Measurements from ENCODE around the gene RNF180.

The RNF180 gene

GRCh38 chr5:64188776-64189175 is 23.1 kb downstream of the RNF180 start:
- Histone ChIP-seq H3K14ac (ENCODE audit: low read length in 2 of 2) (no peak overlapping the region), H3K27ac (ENCODE audit: low read length, poor library complexity, severe bottlenecking) (no peak overlapping the region), H2BK5ac (ENCODE audit: low read depth, low read length, poor library complexity, severe bottlenecking) (no peak overlapping the region), H2BK120ac (ENCODE audit: low read depth, low read length) (no peak overlapping the region), H4K8ac (ENCODE audit: low read length) (no peak overlapping the region), H3K4me3 (ENCODE audit: insufficient read depth in 1 of 2, low read depth in 1 of 2, low read length in 2 of 2) (no peak overlapping the region), H3K9ac (ENCODE audit: low read length) (no peak overlapping the region), H2AFZ (ENCODE audit: low read depth, low read length) (no peak overlapping the region), H2AK5ac (ENCODE audit: low read length, severe bottlenecking) (no peak overlapping the region), H2BK12ac (ENCODE audit: low read length in 2 of 2) (no peak overlapping the region), H3K23ac (ENCODE audit: low read length in 2 of 2) (no peak overlapping the region), H3K79me1 (replicated peaks; ENCODE audit: low read length, poor library complexity, severe bottlenecking) (peaks cover 4% of the 10 kb centered on the region), H3K4me2 (ENCODE audit: low read length, poor library complexity, severe bottlenecking) (no peak overlapping the region), H3K9me3 (ENCODE audit: control insufficient read depth, low read length) (no peaks in the 10 kb centered on the region), H3K18ac (ENCODE audit: low read depth in 1 of 2, low read length in 2 of 2) (no peak overlapping the region), H3K4ac (ENCODE audit: low read depth in 1 of 2, low read length in 2 of 2) (no peak overlapping the region), H4K91ac (ENCODE audit: low read length) (no peak overlapping the region), H3K27me3 (ENCODE audit: control insufficient read depth in 1 of 2, insufficient read depth in 1 of 2, low read length in 2 of 2) (no peaks in the 10 kb centered on the region), H3K36me3 (ENCODE audit: control insufficient read depth in 1 of 2, insufficient read depth in 2 of 2, low read depth in 1 of 2, low read length in 2 of 2) (no peaks in the 10 kb centered on the region), H3K4me1 (ENCODE audit: control insufficient read depth, insufficient read depth, low read depth, low read length) (no peaks in the 10 kb centered on the region), H2BK15ac (ENCODE audit: low read depth, poor library complexity, severe bottlenecking) (no peak overlapping the region)
- WGBS = 100% methylated on average over 1 of the region's 1 CpG
- DNase-seq = no peak

GRCh38 chr5:64190562-64191306 is 25.1 kb downstream of the RNF180 start:
- no peak overlapping the region for H3K4me3 ChIP-seq (ENCODE audit: insufficient read depth in 1 of 2, low read depth in 1 of 2, low read length in 2 of 2)
- H2BK15ac ChIP-seq (ENCODE audit: low read depth, poor library complexity, severe bottlenecking) = no peak overlapping the region
- peaks cover 4% of the 10 kb centered on the region for H3K79me1 ChIP-seq (replicated peaks; ENCODE audit: low read length, poor library complexity, severe bottlenecking)
- no peak overlapping the region for H4K8ac ChIP-seq (ENCODE audit: low read length)
- H3K4me1 ChIP-seq (ENCODE audit: control insufficient read depth, insufficient read depth, low read depth, low read length) = no peaks in the 10 kb centered on the region
- H2AK5ac ChIP-seq (ENCODE audit: low read length, severe bottlenecking) = no peak overlapping the region
- H2BK120ac ChIP-seq (ENCODE audit: low read depth, low read length) = no peak overlapping the region
- H3K4me2 ChIP-seq (ENCODE audit: low read length, poor library complexity, severe bottlenecking) = no peak overlapping the region
- no peaks in the 10 kb centered on the region for H3K9me3 ChIP-seq (ENCODE audit: control insufficient read depth, low read length)
- H2BK5ac ChIP-seq (ENCODE audit: low read depth, low read length, poor library complexity, severe bottlenecking) = no peak overlapping the region
- no peak overlapping the region for H3K14ac ChIP-seq (ENCODE audit: low read length in 2 of 2)
- no peak overlapping the region for H3K23ac ChIP-seq (ENCODE audit: low read length in 2 of 2)
- no peak overlapping the region for H4K91ac ChIP-seq (ENCODE audit: low read length)
- no peak for DNase-seq
- no peaks in the 10 kb centered on the region for H3K27me3 ChIP-seq (ENCODE audit: control insufficient read depth in 1 of 2, insufficient read depth in 1 of 2, low read length in 2 of 2)
- no peak overlapping the region for H2AFZ ChIP-seq (ENCODE audit: low read depth, low read length)
- H3K9ac ChIP-seq (ENCODE audit: low read length) = no peak overlapping the region
- no peak overlapping the region for H2BK12ac ChIP-seq (ENCODE audit: low read length in 2 of 2)
- H3K36me3 ChIP-seq (ENCODE audit: control insufficient read depth in 1 of 2, insufficient read depth in 2 of 2, low read depth in 1 of 2, low read length in 2 of 2) = no peaks in the 10 kb centered on the region
- no peak overlapping the region for H3K4ac ChIP-seq (ENCODE audit: low read depth in 1 of 2, low read length in 2 of 2)
- whole genome bisulfite sequencing = no CpG with 5 or more reads among the region's 2 CpGs
- no peak overlapping the region for H3K18ac ChIP-seq (ENCODE audit: low read depth in 1 of 2, low read length in 2 of 2)
- H3K27ac ChIP-seq (ENCODE audit: low read length, poor library complexity, severe bottlenecking) = no peak overlapping the region

- H2AFZ ChIP-seq (ENCODE audit: low read depth, low read length) = no peak overlapping the region
- H3K9ac ChIP-seq (ENCODE audit: low read length) = no peak overlapping the region
- no peak overlapping the region for H2BK120ac ChIP-seq (ENCODE audit: low read depth, low read length)
- no peaks in the 10 kb centered on the region for H3K4me1 ChIP-seq (ENCODE audit: control insufficient read depth, insufficient read depth, low read depth, low read length)
- no peak overlapping the region for H2BK15ac ChIP-seq (ENCODE audit: low read depth, poor library complexity, severe bottlenecking)
- H3K4me2 ChIP-seq (ENCODE audit: low read length, poor library complexity, severe bottlenecking) = no peak overlapping the region
- H3K4ac ChIP-seq (ENCODE audit: low read depth in 1 of 2, low read length in 2 of 2) = no peak overlapping the region
- no peak overlapping the region for H2BK5ac ChIP-seq (ENCODE audit: low read depth, low read length, poor library complexity, severe bottlenecking)
- no peaks in the 10 kb centered on the region for H3K9me3 ChIP-seq (ENCODE audit: control insufficient read depth, low read length)
- no peak overlapping the region for H3K27ac ChIP-seq (ENCODE audit: low read length, poor library complexity, severe bottlenecking)
- no peak overlapping the region for H2AK5ac ChIP-seq (ENCODE audit: low read length, severe bottlenecking)
- no peaks in the 10 kb centered on the region for H3K79me1 ChIP-seq (replicated peaks; ENCODE audit: low read length, poor library complexity, severe bottlenecking)
- H3K27me3 ChIP-seq (ENCODE audit: control insufficient read depth in 1 of 2, insufficient read depth in 1 of 2, low read length in 2 of 2) = no peaks in the 10 kb centered on the region
- no peak overlapping the region for H3K4me3 ChIP-seq (ENCODE audit: insufficient read depth in 1 of 2, low read depth in 1 of 2, low read length in 2 of 2)
- no peak overlapping the region for H2BK12ac ChIP-seq (ENCODE audit: low read length in 2 of 2)
- DNase-seq = no peak
- no peak overlapping the region for H3K18ac ChIP-seq (ENCODE audit: low read depth in 1 of 2, low read length in 2 of 2)
- no peaks in the 10 kb centered on the region for H3K36me3 ChIP-seq (ENCODE audit: control insufficient read depth in 1 of 2, insufficient read depth in 2 of 2, low read depth in 1 of 2, low read length in 2 of 2)
- no peak overlapping the region for H3K23ac ChIP-seq (ENCODE audit: low read length in 2 of 2)
- no peak overlapping the region for H4K91ac ChIP-seq (ENCODE audit: low read length)
- H4K8ac ChIP-seq (ENCODE audit: low read length) = no peak overlapping the region
- H3K14ac ChIP-seq (ENCODE audit: low read length in 2 of 2) = no peak overlapping the region
- 100% methylated on average over 1 of the region's 3 CpGs for WGBS
These were observed 30.3 kb downstream of the RNF180 start for GRCh38 chr5:64195981-64196380.

GRCh38 chr5:64199425-64199824 is 33.8 kb downstream of the RNF180 start:
- H3K4me1 ChIP-seq (ENCODE audit: control insufficient read depth, insufficient read depth, low read depth, low read length) = no peaks in the 10 kb centered on the region

More at GRCh38 chr5:64199425-64199824, 33.8 kb downstream of the RNF180 start:
- no peak overlapping the region for H3K4me2 ChIP-seq (ENCODE audit: low read length, poor library complexity, severe bottlenecking)
- H3K4ac ChIP-seq (ENCODE audit: low read depth in 1 of 2, low read length in 2 of 2) = no peak overlapping the region
- H3K14ac ChIP-seq (ENCODE audit: low read length in 2 of 2) = no peak overlapping the region
- no peak overlapping the region for H3K18ac ChIP-seq (ENCODE audit: low read depth in 1 of 2, low read length in 2 of 2)
- no peak overlapping the region for H2BK5ac ChIP-seq (ENCODE audit: low read depth, low read length, poor library complexity, severe bottlenecking)
- H3K4me3 ChIP-seq (ENCODE audit: insufficient read depth in 1 of 2, low read depth in 1 of 2, low read length in 2 of 2) = no peak overlapping the region
- no peak overlapping the region for H2BK12ac ChIP-seq (ENCODE audit: low read length in 2 of 2)
- no peaks in the 10 kb centered on the region for H3K9me3 ChIP-seq (ENCODE audit: control insufficient read depth, low read length)
- no peak overlapping the region for H4K91ac ChIP-seq (ENCODE audit: low read length)
- H2AK5ac ChIP-seq (ENCODE audit: low read length, severe bottlenecking) = no peak overlapping the region
- no peak overlapping the region for H3K27ac ChIP-seq (ENCODE audit: low read length, poor library complexity, severe bottlenecking)
- H3K27me3 ChIP-seq (ENCODE audit: control insufficient read depth in 1 of 2, insufficient read depth in 1 of 2, low read length in 2 of 2) = no peaks in the 10 kb centered on the region
- no peak for DNase-seq
- 88% methylated on average over 1 of the region's 1 CpG for WGBS
- no peak overlapping the region for H2BK120ac ChIP-seq (ENCODE audit: low read depth, low read length)
- no peaks in the 10 kb centered on the region for H3K36me3 ChIP-seq (ENCODE audit: control insufficient read depth in 1 of 2, insufficient read depth in 2 of 2, low read depth in 1 of 2, low read length in 2 of 2)
- H3K23ac ChIP-seq (ENCODE audit: low read length in 2 of 2) = no peak overlapping the region
- no peaks in the 10 kb centered on the region for H3K79me1 ChIP-seq (replicated peaks; ENCODE audit: low read length, poor library complexity, severe bottlenecking)
- H2BK15ac ChIP-seq (ENCODE audit: low read depth, poor library complexity, severe bottlenecking) = no peak overlapping the region
- H4K8ac ChIP-seq (ENCODE audit: low read length) = no peak overlapping the region
- H2AFZ ChIP-seq (ENCODE audit: low read depth, low read length) = no peak overlapping the region
- no peak overlapping the region for H3K9ac ChIP-seq (ENCODE audit: low read length)

Measured in mesenchymal stem cell (in vitro differentiated cells and primary cell).